SHP77 treated with DMSO at 0.1 percent for 48 hours (cell line): ENCODE results near the gene MRPL1.
"Not testable (repeated sequence)": the region's sequence is repeated elsewhere in the genome, so short reads cannot be mapped to it uniquely, and the experiment has no call there.

Experiments
- DNase-seq: peaks from one replicate; lab custom pipeline; 2025; lab: John Stamatoyannopoulos, UW

The MRPL1 gene

GRCh38 chr4:77913348-77913747 lies 50.7 kb downstream of the MRPL1 start:
- no peak for DNase-seq

GRCh38 chr4:77917075-77917474 lies 54.4 kb downstream of the MRPL1 start:
- DNase-seq = peak; percentile 43

GRCh38 chr4:77917601-77918000 lies 55.0 kb downstream of the MRPL1 start:
- no peak for DNase-seq

GRCh38 chr4:77920371-77920770 lies 57.7 kb downstream of the MRPL1 start:
- no peak for DNase-seq

- DNase-seq = no peak
These were observed 59.1 kb downstream of the MRPL1 start for GRCh38 chr4:77921701-77922100.

- DNase-seq = no peak
These were observed 59.8 kb downstream of the MRPL1 start for GRCh38 chr4:77922158-77923094.

- no peak for DNase-seq
These were observed 65.6 kb downstream of the MRPL1 start for GRCh38 chr4:77927991-77928925.

- DNase-seq = no peak
These were observed 67.6 kb downstream of the MRPL1 start for GRCh38 chr4:77930154-77930639.

- no peak for DNase-seq
These were observed 68.2 kb downstream of the MRPL1 start for GRCh38 chr4:77930876-77931275.

GRCh38 chr4:77931452-77932135 lies 69.0 kb downstream of the MRPL1 start:
- DNase-seq = no peak

- no peak for DNase-seq
These were observed 75.9 kb downstream of the MRPL1 start for GRCh38 chr4:77938560-77938959.

- DNase-seq = not testable (repeated sequence)
These were observed 83.3 kb downstream of the MRPL1 start for GRCh38 chr4:77945929-77946328.

GRCh38 chr4:77950203-77950602 lies 87.6 kb downstream of the MRPL1 start:
- DNase-seq = no peak

- DNase-seq = no peak
These were observed 89.8 kb downstream of the MRPL1 start for GRCh38 chr4:77952457-77952856.

- no peak for DNase-seq
These were observed 92.1 kb downstream of the MRPL1 start for GRCh38 chr4:77954690-77955089.

- no peak for DNase-seq
These were observed 94.3 kb downstream of the MRPL1 start for GRCh38 chr4:77956917-77957316.

- DNase-seq = no peak
These were observed 96.3 kb downstream of the MRPL1 start for GRCh38 chr4:77958897-77959296.

GRCh38 chr4:77959566-77960338 lies 97.1 kb downstream of the MRPL1 start:
- peak; percentile 25 for DNase-seq

GRCh38 chr4:77960367-77960766 lies 97.7 kb downstream of the MRPL1 start:
- DNase-seq = no peak

GRCh38 chr4:77963004-77963403 lies 100.4 kb downstream of the MRPL1 start:
- no peak for DNase-seq

GRCh38 chr4:77973657-77974056 lies 111.0 kb downstream of the MRPL1 start:
- DNase-seq = not testable (repeated sequence)
